ENCODE measurements around the gene BICDL2.

Gene BICDL2

DNA sequence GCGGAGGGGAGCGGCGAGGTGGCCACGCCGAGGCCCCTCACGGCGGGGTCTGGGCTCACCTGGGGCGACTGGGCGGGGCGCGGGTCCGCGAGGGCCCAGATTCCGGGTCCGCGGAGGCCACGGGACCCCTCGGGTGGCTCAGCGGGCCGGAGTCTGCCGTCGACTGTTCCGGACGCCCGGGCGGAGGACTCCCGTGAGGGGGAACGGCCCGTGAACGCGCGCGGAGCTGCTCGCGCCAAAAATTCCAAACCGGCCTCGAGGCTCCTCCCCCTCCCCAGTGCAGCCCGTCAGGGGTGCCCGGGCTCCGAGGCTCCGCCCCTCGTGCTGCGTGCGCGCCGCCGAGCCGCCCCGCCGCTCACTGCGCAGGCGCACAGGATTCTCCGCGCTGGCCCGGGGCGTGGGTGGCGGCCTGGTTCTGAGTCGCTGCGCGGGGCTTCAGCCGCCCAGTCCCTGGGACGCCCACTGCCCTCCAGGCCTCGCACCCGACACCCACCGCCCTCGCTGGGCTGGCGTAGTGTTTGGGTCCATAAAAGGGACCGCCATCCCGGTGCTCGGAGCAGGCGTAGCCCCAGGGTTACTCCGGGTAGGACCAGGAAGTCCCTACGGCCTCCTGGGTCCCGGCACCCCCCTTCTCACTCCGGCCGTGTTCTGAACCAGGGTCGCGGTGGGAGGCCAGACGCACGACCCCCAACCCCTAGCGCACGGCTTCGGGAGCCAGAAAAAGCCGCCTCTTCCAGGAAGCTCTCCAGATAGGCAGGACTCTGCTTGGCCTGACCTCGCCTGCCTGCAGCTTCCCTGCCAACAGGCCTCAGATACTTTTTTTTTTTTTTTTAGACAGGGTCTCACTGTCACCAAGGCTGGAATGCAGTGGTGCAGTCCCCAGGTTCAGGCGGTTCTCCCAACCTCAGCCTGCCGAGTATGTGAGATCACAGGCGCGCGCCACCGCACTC lies 56.2 kb downstream of the BICDL2 start, which contains the start of gene PKMYT1:
TSS of gene PKMYT1 (minus strand) at position 220 of the 950 bp plus-strand sequence. CDS start 789 bp downstream, outside the sequence.
- DNase-seq, result peak; percentile 97

GRCh38 chr16:2979669-2980226 lies 57.0 kb downstream of the BICDL2 start:
- peak; percentile 41 for DNase-seq

All from RPMI8226 (cell line).